HG02943 (cell line): Measurements from ENCODE around the gene PPP4C.
"Not testable (repeated sequence)": the region's sequence is repeated elsewhere in the genome, so short reads cannot be mapped to it uniquely, and the experiment has no call there.

Experiments used
- ATAC-seq: cut with Tn5 transposase; IDR thresholded peaks from one replicate; pipeline ENCODE4 v1.9.1; 2021; ENCODE audit warnings: mild to moderate bottlenecking, low read depth, moderate library complexity; ENCODE audit not compliant: unreplicated experiment

The PPP4C gene

DNA sequence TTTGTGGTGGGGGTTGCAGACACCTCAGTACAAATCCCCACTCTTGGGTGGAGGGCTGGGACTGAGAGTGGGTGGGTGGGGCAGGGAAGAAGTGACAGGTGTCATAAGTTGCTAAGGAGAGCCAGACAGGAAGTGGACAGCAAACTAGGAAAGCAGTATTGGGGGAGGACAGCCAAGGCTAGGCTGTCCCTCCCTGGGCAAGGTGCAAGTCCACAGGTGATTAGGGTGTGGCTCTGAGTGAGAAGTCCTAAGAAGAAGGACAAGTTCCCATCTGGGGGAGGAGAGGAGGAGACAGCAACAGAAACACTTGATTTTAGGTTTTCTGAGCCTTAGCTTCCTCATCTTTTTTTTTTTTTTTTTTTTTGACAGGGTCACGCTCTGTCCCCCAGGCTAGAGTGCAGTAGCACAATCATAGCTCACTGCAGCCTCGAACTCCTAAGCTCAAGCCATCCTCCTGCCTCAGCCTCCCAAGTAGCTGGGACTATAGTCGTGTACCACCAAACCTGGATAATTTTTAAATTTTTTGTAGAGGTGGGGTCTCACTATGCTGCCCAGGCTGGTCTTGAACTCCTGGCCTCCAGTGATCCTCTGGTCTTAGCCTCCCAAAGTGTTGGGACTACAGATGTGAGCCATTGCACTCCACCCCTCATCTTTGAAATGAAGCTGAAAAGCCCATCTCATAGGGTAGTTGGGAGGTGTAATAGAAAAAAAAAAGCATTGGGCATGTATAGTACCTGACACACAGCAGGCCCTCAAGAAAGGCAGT lies 44.7 kb downstream of the PPP4C start:
- ATAC-seq: no peak

DNA sequence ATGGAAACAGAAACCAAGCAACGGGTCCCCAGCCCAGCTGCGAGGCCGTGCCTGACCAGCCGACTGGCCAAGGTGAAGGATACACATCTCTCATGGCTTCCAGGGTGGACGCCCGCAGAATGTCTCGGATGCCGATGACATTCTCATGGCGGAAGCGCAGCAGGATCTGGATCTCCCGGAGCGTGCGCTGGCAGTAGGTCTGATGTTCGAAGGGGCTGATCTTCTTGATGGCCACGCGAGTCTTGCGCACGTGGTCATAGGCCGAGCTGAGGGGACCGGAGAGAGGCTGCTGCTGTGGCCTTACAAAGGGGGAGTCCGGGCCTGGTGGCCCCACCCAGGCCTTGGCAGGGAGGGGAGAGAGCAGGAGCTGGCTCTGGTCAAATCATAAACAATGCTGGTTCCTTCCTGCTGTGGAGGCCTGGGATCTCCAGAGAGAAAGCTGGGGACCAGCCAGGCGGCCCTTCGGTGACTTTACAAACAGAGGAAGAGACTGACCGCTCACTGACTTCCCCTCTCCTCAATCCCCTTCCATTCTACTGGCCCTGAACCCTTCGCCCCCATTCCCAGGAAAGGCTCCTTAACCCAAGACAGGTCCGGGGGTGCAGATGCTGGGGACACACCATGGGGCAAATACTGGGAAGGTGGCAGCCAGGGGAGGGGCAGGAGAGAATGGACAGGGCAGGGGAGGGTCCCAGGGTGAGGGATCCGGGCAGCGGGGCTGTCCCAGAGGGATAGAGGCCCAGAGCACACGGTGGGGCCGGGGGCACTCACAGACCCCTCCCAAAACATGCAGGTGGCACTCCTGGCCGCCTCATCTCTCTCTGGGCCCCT lies 46.2 kb downstream of the PPP4C start:
- no peak for ATAC-seq

DNA sequence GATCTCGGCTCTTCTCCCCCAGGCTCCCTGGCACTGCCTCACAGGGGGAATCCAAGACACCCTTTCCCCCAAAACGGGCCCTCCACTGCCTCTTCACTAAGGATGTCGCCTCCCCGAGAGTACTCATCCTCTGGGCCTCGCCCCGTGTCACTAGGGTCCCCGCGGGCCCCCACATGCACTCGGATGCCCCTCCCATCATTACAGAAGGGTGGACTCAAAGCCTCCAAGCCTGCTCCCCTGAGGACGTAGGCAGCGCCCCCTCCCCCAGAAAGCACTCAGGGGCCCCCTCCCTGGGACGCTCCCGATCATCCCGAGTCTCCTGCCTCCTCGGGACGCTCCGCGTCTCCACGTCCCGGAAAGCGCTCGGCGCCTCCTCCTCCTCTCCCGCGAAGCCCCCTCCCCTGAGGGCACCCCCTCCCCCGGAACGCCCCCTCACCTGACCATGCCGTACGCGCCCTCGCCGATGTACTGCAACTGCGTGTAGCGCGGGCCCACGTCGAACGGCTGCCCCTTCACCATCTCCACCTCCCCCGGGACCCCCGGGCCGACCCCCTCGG lies 46.9 kb downstream of the PPP4C start:
- no peak for ATAC-seq

DNA sequence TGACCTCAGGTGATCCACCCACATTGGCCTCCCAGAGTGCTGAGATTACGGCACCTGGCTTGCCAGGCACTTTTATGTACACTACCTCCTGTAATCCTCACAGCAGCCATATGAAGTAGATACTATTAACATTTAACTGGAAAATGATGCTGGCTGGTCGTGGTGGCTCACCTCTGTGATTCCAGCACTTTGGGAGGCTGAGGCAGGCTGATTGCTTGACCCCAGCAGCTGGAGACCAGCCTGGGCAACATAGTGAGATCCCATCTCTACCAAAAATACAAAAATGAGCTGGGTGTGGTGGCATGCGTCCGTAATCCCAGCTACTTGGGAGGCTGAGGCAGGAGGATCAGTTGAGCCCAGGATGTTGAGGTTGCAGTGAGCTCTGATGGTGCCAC lies 49.2 kb downstream of the PPP4C start:
- ATAC-seq: no peak

DNA sequence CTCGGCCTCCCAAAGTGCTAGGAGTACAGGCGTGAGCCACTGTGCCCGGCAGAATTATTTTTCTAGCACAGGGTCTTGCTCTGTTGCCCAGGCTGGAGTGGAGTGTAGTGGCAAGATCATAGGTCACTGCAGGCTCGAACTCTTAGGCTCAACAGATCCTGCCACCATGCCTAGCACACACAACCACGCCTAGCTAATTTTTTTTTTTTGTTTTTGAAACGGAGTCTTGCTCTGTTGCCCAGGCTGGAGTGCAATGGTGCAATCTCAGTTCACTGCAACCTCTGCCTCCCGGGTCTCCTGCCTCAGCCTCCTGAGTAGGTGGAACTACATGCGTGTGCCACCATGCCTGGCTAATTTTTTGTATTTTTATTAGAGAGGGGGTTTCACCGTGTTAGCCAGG lies 49.9 kb downstream of the PPP4C start:
- ATAC-seq: not testable (repeated sequence)

DNA sequence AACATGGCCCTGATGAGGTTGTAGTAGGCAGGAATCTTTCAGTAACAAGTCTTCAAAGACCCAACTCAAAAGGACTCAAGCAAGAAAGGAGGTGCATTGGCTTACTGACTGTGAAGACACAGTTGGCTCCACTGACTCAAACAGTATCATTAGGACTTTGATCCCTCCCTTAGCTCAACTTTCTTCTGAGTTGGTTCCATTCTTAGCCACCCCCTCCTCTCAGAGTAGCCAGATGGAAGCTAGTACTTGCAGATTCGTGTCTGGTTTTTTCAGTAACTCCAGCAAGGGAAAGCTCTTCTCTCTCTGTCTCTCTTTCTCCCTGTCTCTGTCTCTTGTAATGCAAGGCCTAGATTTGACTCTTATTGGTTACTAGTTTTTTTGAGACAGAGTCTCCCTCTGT lies 52.2 kb downstream of the PPP4C start:
- no peak for ATAC-seq

DNA sequence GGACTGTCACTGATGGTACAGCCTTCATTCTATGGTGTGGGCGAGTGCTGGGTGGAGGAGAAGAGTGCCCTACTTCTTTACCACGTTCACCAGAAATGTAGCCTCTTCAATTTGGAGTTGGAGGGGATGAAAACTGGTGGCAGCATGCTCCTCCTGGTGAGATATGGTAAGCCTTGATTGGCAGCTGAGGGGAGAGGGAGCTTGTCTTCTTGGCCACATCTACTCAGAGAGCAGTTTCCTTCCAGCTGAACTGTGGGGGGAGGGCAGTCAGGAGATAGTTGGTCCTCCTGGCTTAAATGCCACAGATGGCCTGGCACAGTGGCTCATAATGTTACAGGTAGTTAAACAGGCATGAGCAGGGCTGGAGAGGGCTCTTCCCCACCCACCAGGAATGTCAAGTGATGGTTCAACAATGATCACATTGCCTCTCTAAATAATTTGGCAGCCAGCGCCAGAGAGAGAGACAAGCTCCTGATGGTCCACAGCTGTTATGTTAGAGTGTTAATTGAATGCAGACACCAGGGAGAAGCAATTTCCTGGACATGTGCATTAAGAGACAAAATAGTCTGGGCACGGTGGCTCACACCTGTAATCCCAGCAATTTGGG lies 56.2 kb downstream of the PPP4C start:
- no peak for ATAC-seq

DNA sequence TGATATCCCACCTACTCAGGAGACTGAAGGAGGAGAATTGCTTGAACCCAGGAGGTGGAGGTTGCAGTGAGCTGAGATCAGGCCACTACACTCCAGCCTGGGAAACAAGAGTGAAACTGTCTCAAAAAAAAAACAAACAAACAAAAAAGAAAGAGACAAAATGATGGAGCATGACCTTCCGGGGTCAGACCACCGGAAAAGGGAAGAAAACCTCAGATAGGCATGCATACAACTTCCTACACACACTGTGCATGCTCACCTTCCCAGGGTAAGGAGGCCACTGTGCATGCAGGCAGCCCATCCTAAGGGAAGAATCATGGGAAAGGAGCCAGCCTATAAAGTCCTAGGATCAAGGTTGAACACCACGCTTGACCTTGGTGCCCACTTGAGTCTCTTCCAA lies 56.8 kb downstream of the PPP4C start:
- no peak for ATAC-seq
